PC-9 (cell line): Measurements from ENCODE around the gene SORD. TPM values are rescaled to one million over a fixed set of nuclear protein-coding genes. Genes with fewer than 3 reads are reported as not detected.
A peak's percentile ranks its signal among the peaks of the same experiment; 100 is the strongest.
"Not testable (repeated sequence)": the region's sequence is repeated elsewhere in the genome, so short reads cannot be mapped to it uniquely, and the experiment has no call there.

Experiments
- BruUV-seq: library from RNA; stranded (reverse); fragments of 400-500 nt; replicated peaks from 2 replicates; lab custom pipeline; 2021; lab: Mats Ljungman, UMichigan
- CTCF ChIA-PET: fragments of 300-600 bp; sonication (Branson Sonifier 250); formaldehyde crosslinking; loops from one replicate; lab custom pipeline; 2022; ENCODE audit warnings: antibody characterized with exemption; lab: Charles Lee
- POLR2A ChIA-PET: fragments of 300-600 bp; sonication (Branson Sonifier 250); formaldehyde crosslinking; loops from one replicate; lab custom pipeline; 2022; ENCODE audit warnings: antibody characterized with exemption; ENCODE audit not compliant: unreplicated experiment; lab: Charles Lee
- DNase-seq, 2 experiments: peaks; one replicate each; pipeline versions ENCODE4 v3.0.0 to v3.0.0-alpha.2; 2015 to 2022; ENCODE audit warnings: mixed read lengths in 1 of 2
- H2AFZ ChIP-seq: fragments of 200-600 bp; sonication (generic); 2 replicates; pipeline ENCODE4 v1.8.1; 2017; ENCODE audit warnings: antibody characterized with exemption
- H3F3A ChIP-seq: fragments of 200-600 bp; sonication (generic); 2 replicates; pipeline ENCODE4 v1.8.1; 2017; ENCODE audit warnings: antibody characterized with exemption, mild to moderate bottlenecking, low read depth; ENCODE audit not compliant: insufficient read depth
- H3K27ac ChIP-seq: fragments of 200-600 bp; sonication (generic); 2 replicates; pipeline ENCODE4 v1.6.1; 2016; ENCODE audit warnings: mixed run types
- H3K27me3 ChIP-seq: fragments of 200-600 bp; sonication (generic); 2 replicates; pipeline ENCODE4 v1.6.1; 2016; ENCODE audit warnings: low read depth, mixed run types; ENCODE audit not compliant: insufficient read depth
- H3K36me3 ChIP-seq: fragments of 200-600 bp; sonication (generic); 2 replicates; pipeline ENCODE4 v1.6.1; 2016; ENCODE audit warnings: low read depth, mixed run types
- H3K4me1 ChIP-seq: fragments of 200-600 bp; sonication (generic); replicated peaks from 2 replicates; pipeline ENCODE4 v1.6.1; 2016; ENCODE audit warnings: mixed run types; ENCODE audit not compliant: insufficient read depth
- H3K4me2 ChIP-seq: fragments of 200-600 bp; sonication (generic); 2 replicates; pipeline ENCODE4 v1.6.1; 2017; ENCODE audit warnings: mixed run types
- H3K4me3 ChIP-seq: fragments of 200-600 bp; sonication (generic); 2 replicates; pipeline ENCODE4 v1.6.1; 2016; ENCODE audit warnings: mixed run types
- H3K79me2 ChIP-seq: fragments of 200-600 bp; sonication (generic); 2 replicates; pipeline ENCODE4 v1.6.1; 2017; ENCODE audit warnings: low read depth, mixed run types
- H3K9me2 ChIP-seq: fragments of 200-600 bp; sonication (generic); 2 replicates; pipeline ENCODE4 v1.8.1; 2017; ENCODE audit warnings: mild to moderate bottlenecking; ENCODE audit not compliant: insufficient read depth
- H3K9me3 ChIP-seq: fragments of 200-600 bp; sonication (generic); 2 replicates; pipeline ENCODE4 v1.8.1; 2016; ENCODE audit warnings: low read depth; ENCODE audit not compliant: insufficient read depth
- H4K20me1 ChIP-seq: fragments of 200-600 bp; sonication (generic); 2 replicates; pipeline ENCODE4 v1.8.1; 2017; ENCODE audit not compliant: insufficient read depth
- CTCF ChIP-seq: fragments of 200-600 bp; sonication (generic); conservative IDR thresholded peaks from 2 replicates; pipeline ENCODE4 v1.6.1; 2017; ENCODE audit warnings: mixed run types, antibody characterized with exemption, mild to moderate bottlenecking, moderate library complexity
- EZH2 ChIP-seq: fragments of 200-600 bp; sonication (generic); IDR thresholded peaks from 2 replicates; pipeline ENCODE4 v1.8.0; 2017; ENCODE audit warnings: antibody characterized with exemption, low read depth
- intact Hi-C: fragments of 100-400 bp; cut with micrococcal nuclease; formaldehyde crosslinking; loops from one replicate; pipeline ENCODE4 v1.10.0; 2022; ENCODE audit not compliant: unreplicated experiment
- total RNA-seq: library from RNA; stranded (reverse); gene quantifications from 2 replicates; pipeline ENCODE4 v1.2.3, GENCODE V29; 2021

Gene SORD
- total RNA-seq, 1 experiment from 2014 or later: 66.4 TPM

DNA sequence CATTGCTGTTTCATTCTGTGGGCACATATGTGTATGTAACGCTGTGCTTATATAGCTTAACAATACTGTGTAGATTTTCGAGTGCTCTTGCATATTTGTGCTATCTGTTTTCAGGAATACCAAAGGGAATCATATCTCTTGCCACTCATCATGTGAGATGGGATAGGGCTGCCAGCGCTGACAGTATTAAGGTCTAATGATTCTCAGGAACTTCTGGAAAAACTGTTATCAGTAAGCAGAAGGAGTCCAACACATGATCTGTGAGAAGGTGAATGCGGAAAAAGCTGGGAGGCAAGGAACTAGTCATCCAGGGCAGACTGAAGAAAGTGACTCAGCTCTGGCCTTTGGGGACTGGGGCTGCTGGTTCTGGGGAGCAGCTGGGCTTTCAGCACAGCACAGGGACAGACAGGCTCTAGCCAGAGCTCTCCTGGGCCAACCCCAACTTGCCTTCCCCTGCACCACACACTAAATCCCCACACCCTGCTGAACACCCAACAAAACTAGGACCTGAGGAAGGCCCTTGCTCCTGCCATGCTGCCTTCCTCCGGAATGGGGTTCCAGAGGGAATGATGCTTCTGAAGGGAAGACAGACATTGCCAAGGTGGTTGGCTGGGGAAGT is 56.7 kb downstream of the SORD start:
- H4K20me1 ChIP-seq, H3F3A ChIP-seq, intact Hi-C loops, H3K4me1 ChIP-seq, H3K27ac ChIP-seq, H3K9me2 ChIP-seq, H3K9me3 ChIP-seq, H3K36me3 ChIP-seq, H3K27me3 ChIP-seq, H2AFZ ChIP-seq, H3K79me2 ChIP-seq, H3K4me2 ChIP-seq, H3K4me3 ChIP-seq: not testable (repeated sequence)
- peak in 1 of 2 experiments; percentile 18 for DNase-seq
- POLR2A ChIA-PET: interaction anchor here (0.6 kb wide), 1 partner anchor 121 kb away, joined by 3 read pairs; no protein-coding TSS in a partner anchor
- CTCF ChIA-PET: interaction anchor here (0.6 kb wide), 1 partner anchor 19 kb away, joined by 6 read pairs; no protein-coding TSS in a partner anchor
- TSS peak; percentile 16 for BruUV-seq

GRCh38 chr15:45080593-45080992 is 57.6 kb downstream of the SORD start:
- H3K4me1 ChIP-seq, DNase-seq, CTCF ChIA-PET, H3K36me3 ChIP-seq, H3K4me2 ChIP-seq, intact Hi-C loops, H3K4me3 ChIP-seq, H3K9me3 ChIP-seq, H3F3A ChIP-seq, H2AFZ ChIP-seq, BruUV-seq, H3K27ac ChIP-seq, H3K9me2 ChIP-seq, H3K27me3 ChIP-seq, H3K79me2 ChIP-seq, H4K20me1 ChIP-seq: not testable (repeated sequence)
- POLR2A ChIA-PET: interaction anchor here (0.6 kb wide), 2 partner anchors 15 to 241 kb away, joined by 5 to 7 read pairs; no protein-coding TSS in a partner anchor

DNA sequence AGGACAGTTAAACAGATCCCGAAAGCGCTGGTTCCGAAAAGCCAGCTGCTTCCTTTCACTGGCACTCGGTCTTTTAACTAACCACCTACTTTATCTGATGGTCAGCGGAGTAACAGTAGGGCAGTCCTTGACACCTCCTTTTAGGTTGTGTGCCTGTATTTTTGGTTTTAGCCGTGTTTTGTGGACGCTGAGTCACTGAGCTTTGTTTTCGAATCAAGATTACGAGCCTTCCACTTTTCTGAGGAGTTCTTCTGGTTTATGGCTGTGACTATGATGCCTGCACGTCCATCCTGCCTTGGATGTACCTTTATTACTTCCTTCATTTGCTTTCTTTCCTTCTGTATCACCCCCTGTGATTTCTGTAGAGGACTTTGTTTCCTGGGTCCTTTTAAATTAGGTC is 59.4 kb downstream of the SORD start:
- CTCF ChIA-PET, intact Hi-C loops, H3K9me3 ChIP-seq: not testable (repeated sequence)

DNA sequence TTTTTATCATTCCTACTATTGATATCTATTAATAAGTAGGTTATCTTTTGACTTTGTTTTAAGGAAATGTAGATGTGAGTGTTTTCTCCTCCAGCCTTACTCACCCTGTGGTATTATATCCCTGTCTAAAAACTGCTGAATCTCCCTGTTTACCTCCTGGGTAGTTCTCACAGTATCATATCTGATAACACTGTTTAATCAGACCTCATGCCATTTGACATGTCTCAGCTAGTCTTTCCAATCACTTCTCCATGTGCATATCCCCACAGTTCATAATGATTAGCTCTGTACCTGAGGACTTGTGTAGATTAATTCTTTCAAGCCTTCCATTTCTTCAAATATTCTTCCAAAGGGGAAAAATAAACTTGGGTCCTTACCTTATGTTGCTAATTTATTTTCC is 60.2 kb downstream of the SORD start:
- TF ChIP-seq EZH2 (no peak), CTCF (no peak)
- Histone ChIP-seq H3F3A (no peaks in the 10 kb centered on the region), H3K4me3 (no peak overlapping the region), H3K9me3 (no peaks in the 10 kb centered on the region), H4K20me1 (no peaks in the 10 kb centered on the region), H2AFZ (no peak overlapping the region), H3K27ac (no peak overlapping the region), H3K27me3 (no peaks in the 10 kb centered on the region; the same call in 1 of the 2 replicates), H3K4me1 (no peaks in the 10 kb centered on the region), H3K4me2 (no peak overlapping the region), H3K36me3 (no peaks in the 10 kb centered on the region), H3K79me2 (no peaks in the 10 kb centered on the region), H3K9me2 (no peaks in the 10 kb centered on the region)
- no peak for DNase-seq
- intact Hi-C loops: no loop called here
- ChIA-PET CTCF (no interaction called here), POLR2A (no interaction called here)
- no TSS peak for BruUV-seq

More for the DNA sequence above, 59.4 kb downstream of the SORD start:
- H3K9me2 ChIP-seq, DNase-seq, H3K4me2 ChIP-seq, H3K4me1 ChIP-seq, H3K4me3 ChIP-seq, H3F3A ChIP-seq, H3K79me2 ChIP-seq, POLR2A ChIA-PET, H4K20me1 ChIP-seq, H3K27ac ChIP-seq, BruUV-seq, H2AFZ ChIP-seq, H3K36me3 ChIP-seq, H3K27me3 ChIP-seq: not testable (repeated sequence)
